Upper lobe of right lung (tissue), 1 donor: Measurements from ENCODE around the gene DIO1. TPM values are rescaled to one million over a fixed set of nuclear protein-coding genes. Genes with fewer than 3 reads are reported as not detected.

ENCODE experiments used
- ATAC-seq: fragments of 200-7000 bp; cut with Tn5 transposase; one replicate; pipeline ENCODE4 v1.9.1; 2020; ENCODE audit warnings: mild to moderate bottlenecking, moderate library complexity
- DNase-seq: peaks from one replicate; pipeline ENCODE4 v3.0.0-alpha.2; 2020
- H3K27ac ChIP-seq: fragments of 200-600 bp; one replicate; pipeline ENCODE4 v1.8.0; 2022
- H3K27me3 ChIP-seq: fragments of 200-600 bp; one replicate; pipeline ENCODE4 v1.8.0; 2022; ENCODE audit warnings: mild to moderate bottlenecking
- H3K36me3 ChIP-seq: fragments of 200-600 bp; one replicate; pipeline ENCODE4 v1.8.0; 2022
- H3K4me1 ChIP-seq: fragments of 200-600 bp; one replicate; pipeline ENCODE4 v1.8.0; 2022
- H3K4me3 ChIP-seq: fragments of 200-600 bp; one replicate; pipeline ENCODE4 v1.8.0; 2022; ENCODE audit warnings: mild to moderate bottlenecking
- H3K9me3 ChIP-seq: fragments of 200-600 bp; one replicate; pipeline ENCODE4 v1.8.0; 2022
- intact Hi-C: fragments of 100-400 bp; cut with DNase I; formaldehyde crosslinking; loops from one replicate; pipeline ENCODE4 v1.11.0; 2022
- total RNA-seq: library from RNA; stranded (reverse); fragmentation: NEBNext Ultra II Directional; extraction: Animal tissue kit (Norgen Biotek cat#: 25700); gene quantifications from one replicate; pipeline ENCODE4 v1.2.1, GENCODE V29; 2021
- TF ChIP-seq, protein P1 (sequence below): fragments of 200-600 bp; IDR thresholded peaks from one replicate; pipeline ENCODE4 v1.8.0; 2022; ENCODE audit warnings: antibody characterized with exemption
- donor health status: DM: no; HTN: yes; CAD: no; lungs with severe emphysema.

DIO1 gene
- total RNA-seq, 1 donor from 2014 or later: not detected

DNA sequence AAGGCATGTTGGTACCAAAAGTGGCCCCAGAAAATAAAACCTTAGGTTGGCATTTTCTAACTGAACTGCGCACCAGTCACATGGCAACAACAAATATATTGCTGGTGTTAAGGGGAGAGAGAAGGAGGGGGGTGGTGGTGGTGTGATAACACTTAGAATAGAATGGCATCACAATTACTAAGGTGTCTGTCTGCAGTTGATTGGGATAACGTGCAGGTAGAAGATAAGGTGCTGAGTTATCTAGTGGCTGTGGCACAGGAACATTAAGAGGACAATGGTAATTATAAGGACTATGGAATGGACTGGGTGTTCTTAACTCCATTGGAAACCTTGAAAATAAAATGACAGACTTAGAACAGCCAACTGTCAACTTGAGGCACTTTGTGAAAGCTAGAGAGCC, 3.0 kb upstream of the DIO1 start:
- peaks cover 17% of the 10 kb centered on the region for H3K4me1 ChIP-seq
- no peak for ATAC-seq
- no peaks in the 10 kb centered on the region for H3K9me3 ChIP-seq
- no peak overlapping the region for H3K4me3 ChIP-seq
- H3K27me3 ChIP-seq: no peaks in the 10 kb centered on the region
- H3K36me3 ChIP-seq: peaks cover 15% of the 10 kb centered on the region
- intact Hi-C loops: no loop called here
- H3K27ac ChIP-seq: no peak overlapping the region
- TF ChIP-seq, protein P1, sequence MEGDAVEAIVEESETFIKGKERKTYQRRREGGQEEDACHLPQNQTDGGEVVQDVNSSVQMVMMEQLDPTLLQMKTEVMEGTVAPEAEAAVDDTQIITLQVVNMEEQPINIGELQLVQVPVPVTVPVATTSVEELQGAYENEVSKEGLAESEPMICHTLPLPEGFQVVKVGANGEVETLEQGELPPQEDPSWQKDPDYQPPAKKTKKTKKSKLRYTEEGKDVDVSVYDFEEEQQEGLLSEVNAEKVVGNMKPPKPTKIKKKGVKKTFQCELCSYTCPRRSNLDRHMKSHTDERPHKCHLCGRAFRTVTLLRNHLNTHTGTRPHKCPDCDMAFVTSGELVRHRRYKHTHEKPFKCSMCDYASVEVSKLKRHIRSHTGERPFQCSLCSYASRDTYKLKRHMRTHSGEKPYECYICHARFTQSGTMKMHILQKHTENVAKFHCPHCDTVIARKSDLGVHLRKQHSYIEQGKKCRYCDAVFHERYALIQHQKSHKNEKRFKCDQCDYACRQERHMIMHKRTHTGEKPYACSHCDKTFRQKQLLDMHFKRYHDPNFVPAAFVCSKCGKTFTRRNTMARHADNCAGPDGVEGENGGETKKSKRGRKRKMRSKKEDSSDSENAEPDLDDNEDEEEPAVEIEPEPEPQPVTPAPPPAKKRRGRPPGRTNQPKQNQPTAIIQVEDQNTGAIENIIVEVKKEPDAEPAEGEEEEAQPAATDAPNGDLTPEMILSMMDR: no peak
- no peak for DNase-seq

DNA sequence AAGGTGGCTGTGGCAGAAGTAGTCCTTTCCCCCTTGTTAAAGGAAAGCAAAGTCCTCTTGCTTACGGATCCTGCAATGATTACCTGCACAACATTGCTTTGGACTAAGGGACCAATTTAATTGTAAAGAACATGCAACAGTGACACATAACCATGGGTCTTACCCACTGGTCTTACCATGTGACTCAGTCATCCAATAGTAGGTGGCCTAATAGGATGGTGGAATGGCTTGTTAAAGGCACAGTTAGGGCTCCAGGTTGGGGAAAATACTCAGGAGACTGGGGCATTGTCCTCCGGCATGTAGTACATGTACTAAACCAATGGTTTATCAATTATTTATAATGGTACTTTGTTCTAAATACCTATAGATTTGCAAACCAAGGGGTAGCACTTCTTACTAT, 2.3 kb upstream of the DIO1 start:
- Histone ChIP-seq H3K4me3 (no peak overlapping the region), H3K4me1 (peaks cover 17% of the 10 kb centered on the region), H3K36me3 (peaks cover 14% of the 10 kb centered on the region), H3K9me3 (no peaks in the 10 kb centered on the region), H3K27ac (no peak overlapping the region), H3K27me3 (no peaks in the 10 kb centered on the region)
- intact Hi-C loops: no loop called here
- no peak for DNase-seq
- ATAC-seq: no peak
- TF ChIP-seq, protein P1: no peak

DNA sequence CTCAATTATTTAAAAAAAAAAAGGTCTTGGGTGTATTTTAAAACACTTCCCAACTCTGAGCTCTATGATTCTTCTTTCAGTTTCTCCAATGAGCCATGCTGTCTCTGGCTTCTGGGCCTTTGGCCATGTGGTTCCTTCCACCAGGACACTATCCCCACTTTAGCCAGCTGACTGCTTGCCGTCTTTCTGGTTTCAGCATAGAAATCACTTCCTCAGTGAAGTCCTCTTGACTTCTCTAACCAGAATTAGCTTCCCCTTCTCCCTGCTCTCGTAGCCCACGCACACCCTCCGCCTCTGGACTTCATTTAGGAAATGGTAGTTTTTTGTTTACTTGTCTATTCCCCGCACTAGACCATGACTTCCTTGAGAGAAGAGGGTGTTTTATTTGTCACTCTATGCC, 1.1 kb upstream of the DIO1 start:
- H3K27me3 ChIP-seq: no peaks in the 10 kb centered on the region
- no peak overlapping the region for H3K4me3 ChIP-seq
- H3K27ac ChIP-seq: peak overlapping the region; percentile 55
- peaks cover 23% of the 10 kb centered on the region for H3K4me1 ChIP-seq
- no peaks in the 10 kb centered on the region for H3K9me3 ChIP-seq
- peaks cover 2% of the 10 kb centered on the region for H3K36me3 ChIP-seq
- DNase-seq (peak; percentile 75), ATAC-seq (peak; percentile 71)
- intact Hi-C loops: no loop called here
- TF ChIP-seq, protein P1: no peak

DNA sequence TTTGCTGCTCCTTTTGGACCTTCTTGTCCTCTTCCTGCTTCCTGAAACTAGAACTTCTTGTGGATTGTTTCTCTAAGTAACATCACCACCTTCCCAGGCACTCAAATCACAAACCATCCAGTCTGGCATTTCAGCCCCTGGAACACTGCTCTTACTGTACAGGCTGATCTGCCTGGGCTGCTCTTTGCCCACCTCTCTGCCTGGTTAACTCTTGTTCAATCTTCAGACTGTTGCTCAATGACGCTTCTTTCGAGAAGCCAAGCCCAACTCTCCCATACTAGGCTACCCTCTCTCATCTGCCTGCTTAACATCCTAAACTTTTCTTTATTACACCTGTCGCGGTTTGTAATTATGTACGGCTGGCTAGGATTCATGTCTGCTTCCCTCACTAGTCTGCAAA, 657 bp downstream of the DIO1 start:
- Histone ChIP-seq H3K36me3 (no peaks in the 10 kb centered on the region), H3K27ac (no peak overlapping the region), H3K27me3 (no peaks in the 10 kb centered on the region), H3K9me3 (no peaks in the 10 kb centered on the region), H3K4me3 (no peak overlapping the region), H3K4me1 (peaks cover 13% of the 10 kb centered on the region)
- TF ChIP-seq, protein P1: no peak
- DNase-seq (no peak), ATAC-seq (no peak)
- intact Hi-C loops: no loop called here

DNA sequence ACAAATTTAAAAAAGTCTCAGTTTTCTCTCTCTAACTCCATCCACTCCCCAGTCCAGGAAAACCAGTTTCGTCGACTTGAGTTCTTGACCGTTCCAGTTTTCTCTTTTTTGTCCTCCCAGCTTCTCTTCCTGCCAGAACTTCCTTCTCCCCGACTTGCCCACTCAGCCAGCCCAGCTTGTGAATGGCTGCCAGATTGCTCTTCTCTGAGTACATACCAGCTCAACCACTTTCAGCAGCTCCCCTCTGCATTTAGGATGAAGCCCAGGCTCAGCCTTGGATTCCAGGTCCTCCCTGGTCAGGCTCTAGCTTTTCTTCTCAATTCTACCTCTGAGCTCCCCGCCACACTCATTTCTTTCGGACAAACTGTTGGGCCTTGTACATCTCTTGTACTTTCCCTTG, 1.4 kb downstream of the DIO1 start:
- intact Hi-C loops: no loop called here
- no peaks in the 10 kb centered on the region for H3K9me3 ChIP-seq
- H3K4me3 ChIP-seq: no peak overlapping the region
- DNase-seq (no peak), ATAC-seq (no peak)
- TF ChIP-seq, protein P1: no peak
- no peak overlapping the region for H3K27ac ChIP-seq
- H3K27me3 ChIP-seq: no peaks in the 10 kb centered on the region
- H3K36me3 ChIP-seq: no peaks in the 10 kb centered on the region
- peaks cover 9% of the 10 kb centered on the region for H3K4me1 ChIP-seq

DNA sequence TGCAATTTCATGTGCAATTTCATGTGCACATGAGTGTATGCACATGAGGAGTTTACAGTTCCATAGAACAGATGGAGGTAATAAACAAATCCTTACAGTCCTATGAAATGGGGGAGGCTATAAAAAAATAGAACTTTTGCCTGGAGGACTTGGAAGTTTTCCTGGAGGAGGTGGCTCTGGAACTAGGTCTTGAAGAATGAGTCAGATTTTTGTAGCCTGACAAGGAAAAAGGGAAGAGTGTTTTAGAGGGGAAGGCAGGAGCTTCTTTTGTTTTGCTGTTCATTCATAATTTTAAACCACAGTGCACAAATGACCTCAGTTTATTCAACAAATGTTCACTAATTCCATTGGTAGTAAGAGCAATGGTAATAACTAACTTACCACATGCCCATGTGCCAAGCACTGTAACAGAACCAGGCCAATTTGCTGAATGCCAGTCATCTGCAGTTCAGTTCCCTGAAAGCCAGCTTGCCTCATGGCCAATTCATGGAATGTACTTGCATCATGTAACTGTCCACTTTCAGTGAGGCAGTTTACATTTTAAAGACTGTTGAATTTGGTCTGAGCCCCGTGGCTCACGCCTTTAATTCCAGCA, 2.7 kb downstream of the DIO1 start:
- intact Hi-C loops: no loop called here

More for the DNA sequence above, 2.7 kb downstream of the DIO1 start:
- Histone ChIP-seq H3K4me1 (peaks cover 7% of the 10 kb centered on the region), H3K36me3 (no peaks in the 10 kb centered on the region), H3K9me3 (no peaks in the 10 kb centered on the region), H3K27me3 (no peaks in the 10 kb centered on the region), H3K4me3 (no peak overlapping the region), H3K27ac (no peak overlapping the region)
- DNase-seq: no peak
- TF ChIP-seq, protein P1: no peak
- ATAC-seq: peak; percentile 47
